ENCODE results near the gene NRARP.
A peak's percentile ranks its signal among the peaks of the same experiment; 100 is the strongest.

The NRARP gene

GRCh38 chr9:137321726-137322361 is 19.8 kb upstream of the NRARP start:
- no peak for DNase-seq

DNA sequence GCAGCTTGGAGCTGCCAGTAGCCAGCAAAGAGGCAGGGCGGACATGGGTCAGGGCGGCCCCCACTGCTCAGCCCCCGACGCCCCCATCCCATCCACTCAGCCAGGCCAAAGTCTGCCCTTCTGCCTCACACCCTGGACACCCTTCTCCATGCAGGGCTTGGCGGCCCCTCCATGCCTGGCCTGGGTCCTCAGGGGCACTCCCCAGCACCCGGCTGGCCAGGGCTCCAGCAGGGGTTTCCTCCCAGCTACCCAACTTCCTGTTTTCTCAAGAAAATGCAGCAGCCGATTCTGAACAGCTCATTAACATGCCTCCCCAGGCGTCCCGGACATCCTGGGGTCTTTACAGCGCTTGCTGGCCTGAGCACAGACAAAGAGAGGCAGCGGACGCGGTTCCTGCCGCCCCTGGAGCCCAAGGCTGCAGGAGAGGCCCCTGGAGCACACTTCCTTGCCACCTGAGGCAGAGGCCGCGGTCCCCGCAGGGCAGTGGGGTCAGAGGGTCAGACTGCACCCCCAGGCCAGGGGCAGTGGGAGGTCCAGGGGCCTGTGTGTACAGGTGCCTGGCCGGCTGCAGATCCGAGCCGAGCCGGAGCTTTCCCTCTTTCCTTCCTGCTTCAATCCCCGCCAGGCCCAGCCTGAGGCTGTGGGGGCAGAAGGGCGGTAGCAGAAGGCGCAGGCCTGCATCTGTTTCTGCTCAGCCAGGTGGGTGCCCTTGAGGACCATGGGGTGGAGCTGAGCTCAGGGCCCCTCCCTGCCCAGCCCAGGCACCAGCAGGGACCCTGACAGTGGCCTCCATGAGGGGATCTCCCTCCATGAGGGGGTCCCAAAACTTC is 18.7 kb upstream of the NRARP start:
- peak; percentile 63 for DNase-seq

GRCh38 chr9:137319739-137320551 is 17.9 kb upstream of the NRARP start:
- no peak for DNase-seq

DNA sequence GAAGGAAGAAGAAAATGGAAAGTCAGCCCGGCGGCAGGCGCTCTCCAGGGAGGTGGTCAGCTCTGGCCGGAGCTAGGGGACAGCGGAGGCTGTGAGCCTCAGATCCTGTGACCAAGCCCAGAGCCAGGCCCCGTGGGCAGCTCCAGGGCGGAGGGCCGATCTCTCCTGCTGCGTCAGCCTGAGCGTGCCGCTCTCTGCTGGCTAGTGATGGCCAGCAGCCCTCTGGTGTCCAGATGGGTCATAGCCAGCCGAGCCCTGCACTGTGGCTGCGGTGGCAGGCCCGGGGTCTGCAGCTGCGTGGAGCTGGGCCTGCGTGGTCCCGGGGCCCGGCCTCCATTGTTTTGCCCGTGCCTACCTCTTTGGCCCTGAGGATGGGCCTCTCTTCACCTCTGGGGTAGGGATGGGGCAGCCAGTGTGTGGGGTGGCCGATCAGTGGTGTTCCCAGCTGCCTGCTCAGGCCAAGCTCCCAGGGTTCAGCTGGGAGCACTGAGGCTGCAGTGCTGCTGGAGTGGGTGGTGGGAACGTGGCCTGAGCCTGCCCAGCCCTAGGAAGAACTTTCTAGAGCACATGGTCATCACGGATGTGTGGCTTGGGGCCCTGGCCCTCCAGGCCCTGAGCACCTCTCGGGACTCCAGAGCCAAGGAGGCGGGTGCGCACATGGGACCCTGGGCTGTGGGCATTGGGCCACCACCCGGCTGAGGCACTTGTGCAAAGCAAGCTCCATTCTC is 17.1 kb upstream of the NRARP start:
- no peak for DNase-seq

DNA sequence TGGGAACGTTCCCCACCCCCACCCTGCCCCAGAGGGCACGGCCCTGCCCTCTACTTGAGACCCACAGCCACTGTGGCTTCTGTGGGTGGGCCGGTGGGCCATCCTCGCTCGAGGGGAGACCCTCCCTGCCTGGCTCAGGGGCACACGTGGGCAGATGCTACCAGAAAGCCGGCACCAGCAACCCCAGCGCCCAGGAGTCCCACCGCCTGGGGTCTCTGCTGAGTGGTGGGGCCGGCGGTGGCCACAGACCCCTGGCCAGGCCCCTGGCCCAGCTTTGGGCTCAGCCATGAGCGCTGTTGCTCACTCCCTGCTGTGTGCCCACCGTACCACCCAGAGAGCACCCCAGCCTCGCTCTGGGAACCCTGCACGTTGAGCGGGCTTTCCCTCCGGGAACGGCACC is 16.5 kb upstream of the NRARP start:
- DNase-seq: no peak

DNA sequence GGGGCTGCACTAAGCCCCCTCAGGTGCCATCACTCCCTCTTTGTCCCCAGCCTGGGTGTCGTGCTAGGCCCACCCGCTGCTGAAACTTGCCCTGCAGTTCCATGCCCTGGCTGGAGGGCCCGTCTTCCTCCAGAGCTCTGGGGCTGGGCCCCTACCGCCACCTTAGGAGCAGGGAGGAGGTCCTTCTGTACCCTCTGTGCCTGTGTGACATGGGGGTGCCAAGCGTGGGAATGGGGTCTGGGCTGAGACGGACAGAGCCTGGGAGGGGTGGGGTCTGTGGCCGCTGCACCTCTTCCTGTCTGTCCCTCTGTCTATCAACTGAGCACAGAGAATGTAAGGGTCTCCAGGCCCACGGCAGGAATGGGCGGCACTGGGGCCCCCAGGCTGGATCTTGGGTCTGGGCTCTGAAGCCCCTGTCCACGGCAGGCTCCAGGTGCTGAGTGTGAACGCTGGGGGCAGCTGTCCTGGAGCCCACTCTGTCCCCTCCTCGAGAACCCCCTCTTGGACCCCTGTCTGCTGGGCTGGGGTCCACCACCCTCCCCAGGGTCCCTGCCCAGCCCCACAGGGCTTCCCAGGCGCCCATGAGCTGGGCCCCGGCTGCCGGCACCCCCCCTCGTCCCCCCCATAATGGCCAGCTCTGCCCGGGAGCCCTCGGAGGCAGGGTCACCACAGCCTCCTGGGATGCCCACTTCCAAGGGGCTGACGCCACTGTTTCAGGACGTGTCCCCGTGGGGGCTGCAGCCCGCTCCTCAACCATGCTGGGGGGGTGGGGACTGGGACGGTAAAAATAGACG is 15.8 kb upstream of the NRARP start:
- DNase-seq: no peak

GRCh38 chr9:137317021-137317717 is 15.1 kb upstream of the NRARP start:
- DNase-seq: no peak

DNA sequence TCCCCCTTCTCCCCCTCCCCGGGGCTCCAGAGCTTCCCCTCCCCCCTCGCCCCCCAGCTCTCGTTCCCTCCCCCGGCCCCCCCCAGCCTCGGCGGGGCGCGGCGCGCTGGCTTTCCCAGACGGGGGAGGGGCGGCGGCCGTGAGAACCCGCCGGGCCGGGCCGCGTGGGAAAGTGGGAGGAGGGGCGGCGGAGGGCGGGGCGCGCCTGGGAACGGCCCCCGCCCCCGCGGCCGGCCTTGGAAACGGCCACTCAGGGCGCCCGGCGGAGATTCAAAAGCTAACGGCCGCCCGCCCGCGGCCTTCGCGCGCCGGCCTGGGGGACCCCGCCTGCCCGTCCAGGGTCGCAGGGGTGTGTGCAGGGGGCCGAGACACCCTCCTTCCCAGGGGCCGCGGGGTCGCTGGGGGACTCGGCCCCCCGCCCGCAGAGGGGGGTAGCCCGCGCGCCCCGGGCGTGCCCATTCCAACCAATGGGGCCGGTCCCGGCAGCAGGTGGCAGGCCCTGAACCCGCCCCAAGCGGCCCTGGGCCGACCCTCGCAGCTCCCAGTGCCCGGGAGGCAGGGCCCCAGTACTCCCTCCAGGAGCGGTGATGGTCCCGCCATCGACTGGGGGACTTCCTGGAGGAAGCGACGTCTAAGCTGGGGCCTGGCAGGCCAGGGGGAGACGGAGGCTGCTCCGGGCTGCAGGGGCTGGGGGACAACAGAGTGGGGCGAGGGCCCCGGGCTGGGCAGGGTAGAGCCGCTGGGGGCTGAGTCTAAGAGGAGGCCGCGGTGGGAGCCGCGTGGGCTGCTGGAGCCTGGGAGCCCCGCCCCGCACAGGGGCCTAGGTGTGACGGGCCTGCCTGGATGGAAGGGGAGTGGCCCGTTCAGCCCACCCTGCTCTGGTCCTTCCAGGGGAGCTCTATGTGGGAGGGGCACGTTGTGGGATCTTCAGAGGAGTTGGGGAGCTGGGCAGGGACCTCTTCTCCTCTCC is 14.2 kb upstream of the NRARP start:
- peak; percentile 41 for DNase-seq

GRCh38 chr9:137315581-137316011 is 13.5 kb upstream of the NRARP start:
- DNase-seq: no peak

DNA sequence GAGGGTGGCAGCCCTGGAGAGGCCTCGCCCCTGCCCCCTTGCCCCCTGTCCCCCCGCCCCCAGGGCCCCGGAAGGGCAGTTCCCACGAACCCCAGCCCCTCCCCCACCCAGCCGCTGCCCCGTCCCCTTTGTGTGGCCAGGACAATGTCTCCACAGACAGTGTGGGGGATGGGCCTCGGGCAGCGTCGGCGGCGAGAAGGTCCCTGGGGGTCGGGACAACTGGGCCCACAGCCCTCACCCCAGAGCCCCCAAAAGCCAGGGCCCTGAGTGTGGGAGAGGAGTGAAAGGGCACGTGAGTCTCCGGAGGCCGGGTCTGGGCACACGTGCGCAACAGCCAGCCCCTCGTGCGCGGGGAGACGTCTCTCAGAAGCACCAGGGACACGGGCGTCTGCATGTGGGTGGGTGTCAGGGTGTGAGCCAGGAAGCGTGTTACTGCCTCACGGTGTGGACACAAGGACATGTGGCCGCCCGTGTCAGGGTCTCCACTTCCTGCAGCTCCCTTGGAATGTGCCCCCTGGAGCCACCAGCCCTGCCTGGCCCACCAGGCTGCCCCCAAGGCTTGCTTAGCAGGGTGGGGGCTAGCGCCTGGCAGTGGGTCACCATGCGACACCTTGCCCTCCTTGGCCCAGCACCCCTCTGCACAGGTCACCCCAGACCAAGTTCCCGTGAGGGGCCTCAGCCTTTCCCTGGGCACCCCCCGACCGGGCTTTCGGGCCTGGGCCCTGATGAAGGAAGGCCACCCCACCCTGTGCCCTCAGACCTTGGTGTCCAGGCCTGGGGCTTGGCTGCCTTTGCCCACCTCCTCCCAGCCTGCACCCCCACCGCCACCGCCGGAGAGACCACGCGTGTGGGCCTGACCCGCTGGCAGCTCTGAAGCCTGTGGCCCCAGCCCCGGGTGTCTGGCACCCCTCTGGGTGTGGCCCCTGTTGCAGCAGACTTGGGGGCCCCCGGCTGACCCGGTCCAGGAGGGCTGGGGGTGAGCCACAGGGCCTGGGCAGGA is 12.8 kb upstream of the NRARP start:
- DNase-seq: no peak

DNA sequence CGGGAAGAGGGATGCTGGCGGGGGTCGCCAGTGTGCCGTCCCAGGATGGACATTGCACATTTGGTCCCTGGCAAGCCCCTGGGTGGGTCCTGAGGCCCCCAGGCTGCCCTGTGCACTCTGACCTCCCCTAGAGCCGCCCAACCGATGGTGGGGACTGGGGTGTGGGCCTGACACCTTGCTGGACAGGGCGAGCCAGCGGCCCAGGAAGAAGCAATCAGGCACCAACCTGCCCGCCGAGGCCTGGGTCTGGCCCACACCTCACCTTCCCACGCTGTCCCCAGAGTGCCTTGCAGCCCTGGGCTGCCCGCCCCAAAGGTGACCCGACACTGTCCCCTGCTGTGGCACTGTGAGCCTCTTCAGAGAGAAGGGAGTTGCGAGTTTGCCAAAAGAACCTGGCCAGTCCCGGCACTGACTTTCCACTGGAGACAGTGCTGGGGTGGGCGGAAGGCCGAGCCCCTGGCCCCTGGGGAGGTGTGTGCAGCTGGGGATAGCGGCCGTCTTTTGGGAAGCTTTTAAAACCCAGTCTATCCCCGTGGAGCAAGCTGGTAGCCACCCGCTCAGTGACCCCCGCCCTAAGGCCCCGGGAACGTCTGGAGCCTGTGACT is 12.0 kb upstream of the NRARP start:
- DNase-seq: no peak

- DNase-seq: no peak
Observed at GRCh38 chr9:137313326-137313936, 11.4 kb upstream of the NRARP start.

- no peak for DNase-seq
Observed at GRCh38 chr9:137312852-137313325, 10.8 kb upstream of the NRARP start.

DNA sequence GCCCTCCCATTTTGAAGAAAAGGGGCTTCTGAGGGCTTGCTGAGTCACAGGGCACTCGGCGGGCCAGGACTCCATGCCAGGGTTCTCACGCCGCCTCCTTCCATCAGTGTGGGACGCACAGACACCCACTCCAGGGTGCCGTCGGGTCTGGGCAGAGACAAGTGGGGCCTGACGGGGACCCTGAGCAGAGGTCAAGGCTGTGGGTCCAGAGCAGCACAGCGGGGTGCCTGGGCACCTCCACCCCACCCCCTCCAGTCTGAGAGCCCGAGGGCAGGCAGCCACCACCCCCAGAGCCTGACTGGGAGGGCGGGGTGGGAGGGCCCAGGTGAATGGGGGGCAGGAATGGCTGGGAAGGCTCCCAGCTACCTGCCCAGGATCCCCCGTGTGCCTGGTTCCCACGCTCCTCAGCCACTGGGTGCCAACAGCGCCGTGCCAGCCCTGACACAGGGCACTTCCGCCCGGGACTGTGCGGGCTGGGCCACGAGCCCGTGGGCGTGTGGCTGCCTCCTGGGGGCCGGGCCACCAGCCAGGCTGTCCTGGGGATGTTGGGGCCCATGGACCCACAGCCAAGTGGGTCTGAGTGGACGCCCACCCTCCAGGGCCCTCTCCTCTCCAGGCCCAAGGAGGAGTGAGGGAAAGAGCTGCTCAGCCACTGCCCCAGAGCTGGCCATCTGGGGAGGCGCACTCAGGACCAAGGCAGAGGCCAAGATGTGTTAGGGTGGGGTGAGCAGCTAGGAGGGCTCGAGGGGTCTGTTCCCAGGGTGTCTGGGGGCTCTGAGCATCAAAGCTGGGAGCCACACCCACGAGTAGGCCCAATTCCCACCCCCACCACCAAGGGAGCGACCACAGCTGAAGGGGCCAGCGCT is 10.1 kb upstream of the NRARP start:
- no peak for DNase-seq

- DNase-seq: peak; percentile 58
Observed at GRCh38 chr9:137311171-137311985, 9.3 kb upstream of the NRARP start.

All from NCI-H146 (cell line).